AG09309 (cell line): ENCODE data around the gene MAFG.

Experiments
- DNase-seq: peaks from one replicate; pipeline ENCODE4 v3.0.0-alpha.2; 2010; ENCODE audit warnings: low read depth
- H3K4me3 ChIP-seq: 2 replicates; pipeline ENCODE4 v1.5.1; 2011; ENCODE audit warnings: mild to moderate bottlenecking, low read depth, low read length, moderate library complexity; ENCODE audit not compliant: control insufficient read depth
- TF ChIP-seq, protein P1 (sequence below): IDR thresholded peaks from 2 replicates; pipeline ENCODE4 v1.5.1; 2011; ENCODE audit warnings: mild to moderate bottlenecking, low read depth, low read length, inconsistent platforms; ENCODE audit not compliant: insufficient read depth, control insufficient read depth; ENCODE audit errors: missing control alignments

MAFG gene

DNA sequence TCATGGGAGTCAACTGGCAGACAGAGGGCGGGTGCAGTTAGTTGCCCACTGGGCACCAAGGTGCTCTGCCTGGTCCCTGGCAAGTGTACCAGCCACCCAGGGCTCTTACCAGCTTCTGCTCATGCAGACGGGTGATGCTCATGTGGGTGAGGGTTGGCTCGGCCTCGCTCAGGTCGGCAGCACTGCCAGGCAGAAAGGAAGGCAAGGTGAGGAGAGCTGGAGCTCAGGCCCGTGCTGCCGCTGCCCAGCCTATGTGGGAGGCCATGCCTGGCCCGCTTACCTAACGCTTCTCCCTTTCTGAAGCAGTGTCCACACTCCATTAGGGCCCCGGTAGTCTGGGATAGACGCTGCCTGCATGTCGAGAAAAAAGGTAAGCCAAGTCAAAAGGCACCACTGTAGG is 12.2 kb downstream of the MAFG start:
- TF ChIP-seq, protein P1, sequence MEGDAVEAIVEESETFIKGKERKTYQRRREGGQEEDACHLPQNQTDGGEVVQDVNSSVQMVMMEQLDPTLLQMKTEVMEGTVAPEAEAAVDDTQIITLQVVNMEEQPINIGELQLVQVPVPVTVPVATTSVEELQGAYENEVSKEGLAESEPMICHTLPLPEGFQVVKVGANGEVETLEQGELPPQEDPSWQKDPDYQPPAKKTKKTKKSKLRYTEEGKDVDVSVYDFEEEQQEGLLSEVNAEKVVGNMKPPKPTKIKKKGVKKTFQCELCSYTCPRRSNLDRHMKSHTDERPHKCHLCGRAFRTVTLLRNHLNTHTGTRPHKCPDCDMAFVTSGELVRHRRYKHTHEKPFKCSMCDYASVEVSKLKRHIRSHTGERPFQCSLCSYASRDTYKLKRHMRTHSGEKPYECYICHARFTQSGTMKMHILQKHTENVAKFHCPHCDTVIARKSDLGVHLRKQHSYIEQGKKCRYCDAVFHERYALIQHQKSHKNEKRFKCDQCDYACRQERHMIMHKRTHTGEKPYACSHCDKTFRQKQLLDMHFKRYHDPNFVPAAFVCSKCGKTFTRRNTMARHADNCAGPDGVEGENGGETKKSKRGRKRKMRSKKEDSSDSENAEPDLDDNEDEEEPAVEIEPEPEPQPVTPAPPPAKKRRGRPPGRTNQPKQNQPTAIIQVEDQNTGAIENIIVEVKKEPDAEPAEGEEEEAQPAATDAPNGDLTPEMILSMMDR: no peak

GRCh38 chr17:81914103-81914850 is 13.3 kb downstream of the MAFG start:
- no peak overlapping the region for H3K4me3 ChIP-seq
- DNase-seq: no peak

More for the DNA sequence above, 12.2 kb downstream of the MAFG start:
- no peak overlapping the region for H3K4me3 ChIP-seq
- DNase-seq: no peak

DNA sequence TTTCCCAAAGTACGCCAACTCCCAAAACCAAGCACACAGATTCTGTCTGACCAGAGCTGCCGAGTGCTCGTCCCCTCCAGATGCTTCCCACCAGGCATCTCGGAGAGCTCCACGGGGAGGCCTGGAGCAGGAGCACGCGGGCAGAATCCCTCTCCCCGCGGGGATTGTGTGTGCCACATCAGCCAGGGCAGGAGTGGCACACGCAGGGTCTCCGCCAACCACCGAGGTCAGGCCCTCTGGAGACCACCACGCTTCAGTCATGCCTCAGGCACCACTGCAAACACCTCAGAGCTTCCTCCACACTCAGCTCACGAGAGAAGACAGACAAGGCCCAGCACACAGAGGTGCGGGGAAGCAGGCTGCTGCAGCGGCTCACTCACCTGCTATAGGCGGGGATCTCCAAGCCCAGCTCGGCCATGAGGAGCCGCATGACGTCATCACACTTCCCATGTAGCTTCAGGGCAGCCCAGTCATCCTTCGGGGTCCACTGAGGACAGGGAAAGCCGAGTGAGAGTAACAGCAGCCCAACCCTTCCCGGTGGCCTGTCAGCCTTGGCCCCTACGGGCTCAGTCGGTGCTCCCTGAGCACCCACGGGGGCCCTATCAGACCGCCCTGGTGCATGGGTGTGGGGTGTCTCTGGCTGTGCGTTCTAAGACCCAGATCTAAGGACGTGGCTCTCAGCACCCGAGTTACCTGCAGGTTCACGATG is 14.0 kb downstream of the MAFG start:
- no peak for DNase-seq
- no peak overlapping the region for H3K4me3 ChIP-seq
- TF ChIP-seq, protein P1: no peak

More at GRCh38 chr17:81914103-81914850, 13.3 kb downstream of the MAFG start:
- TF ChIP-seq, protein P1: no peak

DNA sequence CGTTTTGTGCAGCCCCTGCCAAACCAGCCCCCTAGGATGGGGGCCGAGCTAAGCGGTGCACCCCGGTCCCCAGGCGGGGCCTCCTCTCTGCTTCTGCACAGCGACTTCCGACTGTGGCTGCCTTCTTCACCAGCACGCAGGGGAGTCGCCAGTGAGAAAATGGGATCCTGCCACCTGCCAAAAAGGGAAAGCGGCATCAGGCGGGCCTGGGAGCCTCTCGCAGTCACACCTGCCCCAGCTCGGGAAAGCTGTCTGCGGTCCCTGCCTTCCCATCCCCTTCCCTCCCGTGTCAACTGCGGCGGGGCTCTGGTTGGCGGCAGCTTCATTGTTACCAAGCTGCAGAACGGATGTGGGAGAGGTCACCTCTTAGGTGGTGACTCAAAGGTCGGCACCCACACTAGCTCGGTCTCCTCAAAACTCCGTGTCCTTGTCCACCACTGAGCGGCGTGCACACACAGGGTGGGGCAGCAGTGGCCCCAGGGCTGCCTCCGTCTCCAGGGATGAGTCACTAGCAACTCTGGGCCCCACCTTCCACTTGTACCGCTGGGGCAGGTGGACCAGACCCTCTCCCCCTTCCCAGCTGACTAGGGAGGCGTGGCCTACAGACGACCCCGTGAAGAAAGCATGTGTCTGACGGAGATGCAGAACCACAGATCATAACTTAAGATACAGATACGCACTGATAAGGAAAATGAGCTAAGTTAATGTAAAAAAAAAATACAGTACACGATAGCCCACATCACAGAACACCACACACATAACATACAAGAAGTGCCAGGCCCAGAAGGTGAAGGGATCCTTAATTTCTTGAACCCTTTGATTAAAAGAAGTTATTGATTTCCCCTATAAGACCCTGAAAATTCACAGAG is 14.9 kb downstream of the MAFG start:
- H3K4me3 ChIP-seq: no peak overlapping the region
- TF ChIP-seq, protein P1: no peak
- no peak for DNase-seq

- H3K4me3 ChIP-seq: no peak overlapping the region
- TF ChIP-seq, protein P1: no peak
- DNase-seq: no peak
These were observed 15.6 kb downstream of the MAFG start for GRCh38 chr17:81911969-81912368.

DNA sequence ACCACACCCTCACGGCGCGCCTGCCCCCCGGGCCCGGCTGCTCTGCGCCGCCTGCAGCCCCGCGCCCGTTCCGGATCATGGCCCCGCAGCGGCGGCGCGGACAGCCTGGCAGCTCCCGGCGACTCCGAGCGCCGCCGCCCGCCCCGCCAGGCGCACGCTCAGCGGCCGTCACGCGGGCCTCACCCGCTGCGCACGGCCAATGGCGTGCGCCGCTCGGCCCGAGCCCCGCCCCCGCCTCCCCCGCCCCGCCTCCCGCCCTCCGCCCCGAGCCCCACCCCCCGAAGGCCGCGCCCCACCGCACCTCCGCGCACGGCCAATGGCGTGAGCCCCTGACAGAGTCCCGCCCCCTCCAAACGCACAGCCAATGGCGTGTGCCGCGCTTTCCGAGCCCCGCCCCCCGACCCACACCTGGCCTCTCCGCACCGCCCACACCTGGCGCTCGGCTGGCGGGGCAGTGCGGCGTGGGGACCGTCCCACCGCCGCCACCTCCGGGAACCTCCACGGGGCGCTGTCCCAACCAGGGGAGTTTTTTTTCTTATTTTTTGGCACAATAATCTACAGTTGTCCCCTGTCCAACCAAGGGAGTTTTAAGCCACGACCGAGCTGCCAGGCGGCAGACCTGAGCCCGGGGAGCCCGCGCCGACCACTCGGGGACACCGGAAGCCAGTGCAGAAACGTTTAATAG is 16.1 kb downstream of the MAFG start, which contains the start of gene PCYT2:
PCYT2 (minus strand) TSS at position 123 of the 685 bp plus-strand sequence; CDS start at position 79, 44 bp downstream.
- TF ChIP-seq, protein P1: no peak
- peak within 1 kb of the TSS; percentile 87 for H3K4me3 ChIP-seq
- peak; percentile 17 for DNase-seq
